Nephron progenitor cell (in vitro differentiated cells): ENCODE data around the gene UBR1.
"Not testable (repeated sequence)": the region's sequence is repeated elsewhere in the genome, so short reads cannot be mapped to it uniquely, and the experiment has no call there.

Experiments
- DNase-seq: peaks from one replicate; pipeline ENCODE4 v3.0.0; 2021
- H3K27ac Mint-ChIP-seq: 2 replicates; pipeline ENCODE4 v1.8.0; 2021; ENCODE audit warnings: mild to moderate bottlenecking, moderate library complexity, mixed read lengths
- H3K27me3 Mint-ChIP-seq: 2 replicates; pipeline ENCODE4 v1.8.0; 2021; ENCODE audit warnings: mild to moderate bottlenecking, low read depth, mixed read lengths; ENCODE audit not compliant: poor library complexity
- H3K36me3 Mint-ChIP-seq: 2 replicates; pipeline ENCODE4 v1.8.0; 2021; ENCODE audit warnings: low read depth, mixed read lengths
- H3K4me1 Mint-ChIP-seq: 2 replicates; pipeline ENCODE4 v1.8.0; 2021; ENCODE audit warnings: mixed read lengths
- H3K4me3 Mint-ChIP-seq: 2 replicates; pipeline ENCODE4 v1.8.0; 2021; ENCODE audit warnings: mild to moderate bottlenecking, moderate library complexity, mixed read lengths
- H3K9me3 Mint-ChIP-seq: 2 replicates; pipeline ENCODE4 v1.8.0; 2021; ENCODE audit warnings: mild to moderate bottlenecking, moderate library complexity, mixed read lengths
- TF ChIP-seq, protein P1 (sequence below): fragments of 200-600 bp; sonication (generic); IDR thresholded peaks from 2 replicates; pipeline ENCODE4 v1.5.0; 2021; ENCODE audit warnings: antibody characterized with exemption

UBR1 gene

DNA sequence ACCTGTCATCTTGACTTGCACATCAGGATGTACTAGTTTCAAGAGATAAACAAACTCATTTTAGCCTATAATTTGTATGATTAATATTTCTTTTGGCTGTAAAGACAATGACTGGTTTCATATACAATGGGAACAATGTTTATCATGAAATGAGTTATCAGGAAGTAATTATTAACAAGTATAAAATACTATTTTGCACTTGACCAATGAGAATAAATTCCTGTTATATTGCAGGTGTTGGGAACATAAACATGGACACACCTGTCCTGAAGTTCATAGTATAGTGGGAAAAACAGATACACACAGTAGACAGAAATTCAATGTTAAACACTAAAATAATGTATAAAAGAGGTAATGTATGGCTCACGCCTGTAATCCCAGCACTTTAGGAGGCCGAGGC is 56.9 kb downstream of the UBR1 start:
- H3K36me3 Mint-ChIP-seq, result peaks cover 60% of the 10 kb centered on the region
- H3K4me1 Mint-ChIP-seq, result no peaks in the 10 kb centered on the region
- no peaks in the 10 kb centered on the region for H3K9me3 Mint-ChIP-seq
- TF ChIP-seq, protein P1, sequence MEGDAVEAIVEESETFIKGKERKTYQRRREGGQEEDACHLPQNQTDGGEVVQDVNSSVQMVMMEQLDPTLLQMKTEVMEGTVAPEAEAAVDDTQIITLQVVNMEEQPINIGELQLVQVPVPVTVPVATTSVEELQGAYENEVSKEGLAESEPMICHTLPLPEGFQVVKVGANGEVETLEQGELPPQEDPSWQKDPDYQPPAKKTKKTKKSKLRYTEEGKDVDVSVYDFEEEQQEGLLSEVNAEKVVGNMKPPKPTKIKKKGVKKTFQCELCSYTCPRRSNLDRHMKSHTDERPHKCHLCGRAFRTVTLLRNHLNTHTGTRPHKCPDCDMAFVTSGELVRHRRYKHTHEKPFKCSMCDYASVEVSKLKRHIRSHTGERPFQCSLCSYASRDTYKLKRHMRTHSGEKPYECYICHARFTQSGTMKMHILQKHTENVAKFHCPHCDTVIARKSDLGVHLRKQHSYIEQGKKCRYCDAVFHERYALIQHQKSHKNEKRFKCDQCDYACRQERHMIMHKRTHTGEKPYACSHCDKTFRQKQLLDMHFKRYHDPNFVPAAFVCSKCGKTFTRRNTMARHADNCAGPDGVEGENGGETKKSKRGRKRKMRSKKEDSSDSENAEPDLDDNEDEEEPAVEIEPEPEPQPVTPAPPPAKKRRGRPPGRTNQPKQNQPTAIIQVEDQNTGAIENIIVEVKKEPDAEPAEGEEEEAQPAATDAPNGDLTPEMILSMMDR, result no peak
- no peak for DNase-seq
- no peak overlapping the region for H3K4me3 Mint-ChIP-seq
- H3K27ac Mint-ChIP-seq, result no peak overlapping the region
- no peaks in the 10 kb centered on the region for H3K27me3 Mint-ChIP-seq

DNA sequence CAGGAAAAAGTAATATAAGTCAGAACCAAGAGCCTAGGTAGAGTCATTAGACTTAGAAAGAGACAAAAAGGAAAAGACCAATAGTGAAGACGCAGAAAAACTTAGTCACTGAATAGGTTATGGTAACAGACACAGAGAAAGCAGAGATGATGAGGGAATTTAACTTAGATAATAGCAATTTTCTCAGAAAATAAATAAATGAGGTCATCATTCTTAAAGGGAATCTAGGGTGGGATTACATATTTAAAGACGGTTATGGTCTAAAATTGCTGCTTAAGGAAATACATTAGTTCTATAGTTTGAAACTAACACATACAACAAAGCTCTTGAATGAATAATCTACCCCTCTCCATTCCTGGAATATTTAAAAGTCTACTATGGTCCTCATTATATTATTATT is 59.4 kb downstream of the UBR1 start:
- Mint-ChIP-seq H3K4me1 (no peaks in the 10 kb centered on the region), H3K27me3 (no peaks in the 10 kb centered on the region), H3K36me3 (peaks cover 62% of the 10 kb centered on the region), H3K9me3 (peaks cover 6% of the 10 kb centered on the region), H3K27ac (no peak overlapping the region), H3K4me3 (no peak overlapping the region)
- DNase-seq, result no peak
- TF ChIP-seq, protein P1, result no peak

DNA sequence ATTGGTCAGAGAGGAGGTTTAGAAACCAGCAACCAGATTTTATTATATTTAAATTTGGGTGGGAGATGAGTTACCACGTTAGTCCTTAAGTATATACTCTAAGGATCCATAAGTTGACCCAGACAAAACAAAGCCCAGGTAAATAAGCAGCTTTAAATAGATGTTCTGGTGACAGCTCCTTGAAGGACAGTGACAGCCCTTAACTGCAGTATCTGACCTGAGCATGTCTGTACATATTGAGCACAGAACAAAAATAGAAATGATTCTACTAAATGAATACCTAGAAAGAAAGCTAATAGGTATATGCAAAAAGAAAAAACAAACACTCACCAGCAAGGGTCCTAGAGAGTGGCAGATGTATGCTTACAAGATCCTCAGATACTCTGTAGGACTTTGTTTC is 63.0 kb downstream of the UBR1 start:
- Mint-ChIP-seq H3K4me1 (no peaks in the 10 kb centered on the region), H3K36me3 (peaks cover 70% of the 10 kb centered on the region), H3K27ac (no peak overlapping the region), H3K4me3 (no peak overlapping the region), H3K9me3 (peaks cover 16% of the 10 kb centered on the region), H3K27me3 (no peaks in the 10 kb centered on the region)
- DNase-seq, result no peak
- TF ChIP-seq, protein P1, result no peak

DNA sequence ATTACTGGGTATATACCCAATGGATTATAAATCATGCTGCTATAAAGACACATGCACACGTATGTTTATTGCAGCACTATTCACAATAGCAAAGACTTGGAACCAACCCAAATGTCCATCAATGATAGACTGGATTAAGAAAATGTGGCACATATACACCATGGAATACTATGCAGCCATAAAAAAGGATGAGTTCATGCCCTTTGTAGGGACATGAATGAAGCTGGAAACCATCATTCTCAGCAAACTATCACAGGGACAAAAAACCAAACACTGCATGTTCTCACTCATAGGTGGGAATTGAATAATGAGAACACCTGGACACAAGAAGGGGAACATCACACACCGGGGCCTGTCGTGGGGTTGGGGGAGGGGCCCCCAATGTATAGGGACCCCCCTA is 64.8 kb downstream of the UBR1 start:
- not testable (repeated sequence) for DNase-seq, H3K4me1 Mint-ChIP-seq, H3K27me3 Mint-ChIP-seq, H3K27ac Mint-ChIP-seq, H3K4me3 Mint-ChIP-seq
- Mint-ChIP-seq H3K36me3 (peaks cover 79% of the 10 kb centered on the region), H3K9me3 (peaks cover 16% of the 10 kb centered on the region)

DNA sequence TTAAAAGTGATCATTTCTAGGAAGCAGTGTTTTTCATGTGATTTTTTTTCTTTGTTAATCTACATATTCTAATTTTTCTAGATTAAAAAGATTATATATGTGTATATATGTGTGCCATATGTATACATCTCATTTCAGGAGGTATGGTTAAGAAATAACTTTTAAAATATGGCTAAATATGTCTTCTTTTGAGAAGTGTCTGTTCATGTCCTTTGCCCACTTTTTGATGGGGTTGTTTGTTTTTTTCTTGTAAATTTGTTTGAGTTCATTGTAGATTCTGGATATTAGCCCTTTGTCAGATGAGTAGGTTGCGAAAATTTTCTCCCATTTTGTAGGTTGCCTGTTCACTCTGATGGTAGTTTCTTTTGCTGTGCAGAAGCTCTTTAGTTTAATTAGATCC is 70.6 kb downstream of the UBR1 start:
- H3K36me3 Mint-ChIP-seq, result peaks cover 85% of the 10 kb centered on the region
- H3K4me3 Mint-ChIP-seq, H3K4me1 Mint-ChIP-seq, H3K27me3 Mint-ChIP-seq, H3K27ac Mint-ChIP-seq, H3K9me3 Mint-ChIP-seq, DNase-seq: not testable (repeated sequence)

DNA sequence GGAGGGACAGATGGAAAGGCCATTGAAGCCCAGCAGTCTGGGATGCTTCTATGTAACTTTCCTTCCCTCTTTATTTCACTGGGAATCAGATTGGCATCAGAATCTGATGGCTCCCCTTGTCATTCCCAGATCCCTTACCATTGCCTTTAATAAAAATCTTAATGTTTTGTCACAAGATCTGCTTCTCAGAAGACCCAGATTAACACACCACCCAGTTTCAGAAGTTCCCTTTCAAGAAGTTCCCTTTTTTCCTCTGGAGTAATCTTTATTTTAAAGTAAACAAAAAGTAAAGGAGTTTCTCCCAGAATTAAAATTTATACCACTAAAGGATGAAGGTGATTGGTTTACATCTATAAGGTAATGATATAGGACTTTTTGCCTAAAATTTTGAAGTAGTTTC is 76.4 kb downstream of the UBR1 start:
- Mint-ChIP-seq H3K4me1 (no peaks in the 10 kb centered on the region), H3K27ac (peak overlapping the region; percentile 57), H3K27me3 (no peaks in the 10 kb centered on the region), H3K36me3 (peaks cover 68% of the 10 kb centered on the region), H3K4me3 (no peak overlapping the region), H3K9me3 (no peaks in the 10 kb centered on the region)
- TF ChIP-seq, protein P1, result no peak
- DNase-seq, result no peak

DNA sequence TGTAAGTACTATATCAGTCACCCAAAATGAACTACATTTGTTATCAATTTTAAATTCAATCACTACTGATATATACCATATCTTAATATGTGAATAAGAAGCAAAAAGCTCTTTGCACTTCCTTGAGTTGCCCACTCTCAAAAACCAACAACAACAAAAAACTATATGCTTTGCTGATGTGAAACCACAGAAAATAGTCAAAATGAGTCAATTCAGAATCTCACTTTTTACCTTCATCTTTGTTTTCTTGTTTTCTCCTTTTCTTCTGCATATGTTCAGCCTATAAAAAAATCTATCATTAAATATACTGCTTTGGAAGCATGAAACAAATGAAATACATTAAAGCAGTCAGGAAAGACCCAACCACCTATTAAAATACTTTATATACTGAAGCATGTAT is 80.7 kb downstream of the UBR1 start:
- H3K4me1 Mint-ChIP-seq, result no peaks in the 10 kb centered on the region
- H3K27ac Mint-ChIP-seq, result no peak overlapping the region
- no peaks in the 10 kb centered on the region for H3K27me3 Mint-ChIP-seq
- TF ChIP-seq, protein P1, result no peak
- peaks cover 55% of the 10 kb centered on the region for H3K36me3 Mint-ChIP-seq
- H3K9me3 Mint-ChIP-seq, result no peaks in the 10 kb centered on the region
- no peak for DNase-seq
- H3K4me3 Mint-ChIP-seq, result no peak overlapping the region

DNA sequence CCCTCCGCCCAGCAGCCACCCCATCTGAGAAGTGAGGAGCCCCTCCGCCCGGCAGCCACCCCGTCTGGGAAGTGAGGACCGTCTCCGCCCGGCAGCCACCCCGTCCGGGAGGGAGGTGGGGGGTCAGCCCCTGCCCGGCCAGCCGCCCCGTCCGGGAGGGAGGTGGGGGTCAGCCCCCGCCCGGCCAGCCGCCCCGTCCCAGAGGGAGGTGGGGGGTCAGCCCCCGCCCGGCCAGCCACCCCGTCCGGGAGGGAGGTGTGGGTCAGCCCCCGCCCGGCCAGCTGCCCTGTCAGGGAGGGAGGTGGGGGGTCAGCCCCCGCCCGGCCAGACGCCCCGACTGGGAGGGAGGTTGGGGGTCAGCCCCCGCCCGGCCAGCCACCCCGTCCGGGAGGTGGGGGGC is 91.2 kb downstream of the UBR1 start:
- H3K27ac Mint-ChIP-seq, DNase-seq, H3K4me1 Mint-ChIP-seq, H3K4me3 Mint-ChIP-seq, H3K27me3 Mint-ChIP-seq: not testable (repeated sequence)
- Mint-ChIP-seq H3K36me3 (peaks cover 68% of the 10 kb centered on the region), H3K9me3 (peaks cover 24% of the 10 kb centered on the region)
